Measurements from ENCODE around the gene PIGQ. TPM values are rescaled to one million over a fixed set of nuclear protein-coding genes. Genes with fewer than 3 reads are reported as not detected.

PIGQ gene
- total and polyA plus RNA-seq, 2 of the 8 experiments (the other 6 are each of a cell fraction or from before 2014, with no cell fraction given) = 36.0 to 49.2 TPM

GRCh38 chr16:595942-596735, 26.4 kb downstream of the PIGQ start:
- Histone ChIP-seq H4K8ac (ENCODE audit: extremely low read depth, insufficient read depth, low read length) (no peak overlapping the region), H3K56ac (replicated peaks; ENCODE audit: insufficient read length, low read depth, low read length) (no peak overlapping the region), H3K4me3 (ENCODE audit: extremely low read depth in 1 of 4, insufficient read depth in 2 of 4, low read depth in 3 of 4, low read length in 4 of 4) (no peak overlapping the region), H4K20me1 (replicated peaks in 1 of 2; ENCODE audit: control insufficient read depth in 1 of 2, insufficient read depth in 2 of 2, low read length in 2 of 2) (peaks cover 16 to 28% of the 10 kb centered on the region in 2 experiments), H3K79me1 (ENCODE audit: low read depth, low read length) (peaks cover 12% of the 10 kb centered on the region; the same call in 1 of the 2 replicates), H2BK15ac (ENCODE audit: low read length) (no peak overlapping the region), H3K4me1 (replicated peaks in 1 of 4; ENCODE audit: control insufficient read depth in 3 of 4, insufficient read depth in 4 of 4, low read length in 3 of 4) (peaks cover 0 to 2% (median 0%) of the 10 kb centered on the region in 4 experiments; a peak in 1 of 7 replicates), H3K27me3 (replicated peaks in 1 of 4; ENCODE audit: control insufficient read depth in 3 of 4, extremely low read depth in 1 of 4, insufficient read depth in 3 of 4, low read length in 3 of 4) (peaks cover 0 to 13% (median 7%) of the 10 kb centered on the region in 4 experiments; a peak in 5 of 7 replicates), H3K4ac (replicated peaks; ENCODE audit: insufficient read length, low read depth, low read length) (no peak overlapping the region), H3K9ac (replicated peaks in 1 of 4; ENCODE audit: extremely low read depth in 1 of 4, low read depth in 3 of 4, low read length in 3 of 4) (no peak overlapping the region), H2BK12ac (ENCODE audit: low read depth, low read length) (no peak overlapping the region), H3K27ac (ENCODE audit: low read depth, low read length) (no peak overlapping the region), H2BK5ac (ENCODE audit: low read depth, low read length) (no peak overlapping the region), H3K23ac (ENCODE audit: insufficient read length) (no peak overlapping the region), H3K23me2 (ENCODE audit: low read depth, low read length) (no peaks in the 10 kb centered on the region), H2BK120ac (replicated peaks; ENCODE audit: low read depth, low read length) (no peak overlapping the region), H4K5ac (ENCODE audit: insufficient read length, low read depth, low read length) (no peak overlapping the region), H4K91ac (replicated peaks; ENCODE audit: insufficient read length, low read length) (no peak overlapping the region), H3K79me2 (ENCODE audit: control insufficient read depth in 1 of 2, insufficient read depth in 2 of 2, low read length in 2 of 2) (peaks cover 0 to 8% of the 10 kb centered on the region in 2 experiments; a peak in 2 of 4 replicates), H3K18ac (ENCODE audit: extremely low read depth, low read length) (no peak overlapping the region), H3K9me3 (ENCODE audit: insufficient read depth in 2 of 2, low read depth in 1 of 2, low read length in 1 of 2) (peaks cover 0 to 4% of the 10 kb centered on the region in 2 experiments; a peak in 1 of 4 replicates), H2BK20ac (ENCODE audit: low read length) (no peak overlapping the region), H3K4me2 (ENCODE audit: insufficient read depth in 1 of 2, low read depth in 2 of 2, low read length in 2 of 2) (no peak overlapping the region), H3K36me3 (ENCODE audit: control insufficient read depth in 2 of 4, insufficient read depth in 4 of 4, low read length in 3 of 4) (peaks cover 0 to 3% (median under 1%) of the 10 kb centered on the region in 4 experiments; a peak in 2 of 8 replicates), H2AFZ (ENCODE audit: low read length) (no peak overlapping the region), H3K14ac (ENCODE audit: insufficient read length) (no peak overlapping the region), H2AK5ac (ENCODE audit: low read depth, low read length) (no peak overlapping the region)
- 94% methylated on average over 31 of the region's 34 CpGs; no CpG with 5 or more reads in 1 of the 2 experiments for WGBS, 2 experiments (ENCODE audit: extremely low coverage in 1 of 2, insufficient coverage in 1 of 2, insufficient read length in 1 of 2, insufficient replicate concordance in 2 of 2, low coverage in 1 of 2, low lambda C conversion rate in 2 of 2, missing lambda C conversion rate in 1 of 2)
- no peak for DNase-seq (ENCODE audit: low read depth in 1 of 2, low spot score in 2 of 2)
- POLR2A ChIA-PET (ENCODE audit: partially characterized antibody) = interaction anchor here (1.2 to 2.6 kb wide), 3 partner anchors 9 to 15 kb away, joined by 3 to 8 read pairs (median 3); no protein-coding TSS in a partner anchor
- CTCF ChIA-PET (ENCODE audit: partially characterized antibody) = interaction anchor here (0.7 to 4.2 kb wide), 5 partner anchors 9 to 26 kb away, joined by 3 to 22 read pairs (median 5); no protein-coding TSS in a partner anchor
- no peak for TF ChIP-seq POU5F1 (IDR thresholded peaks at IDR 0.05; ENCODE audit: low read depth, low read length)
- FAIRE-seq = no peak

All from H1 (cell line).